ELR (cell line): ENCODE measurements around the gene WDR11.

Experiments used
- DNase-seq: peaks from one replicate; pipeline ENCODE4 v3.0.0-alpha.2; 2015; ENCODE audit warnings: low read depth

WDR11 gene

DNA sequence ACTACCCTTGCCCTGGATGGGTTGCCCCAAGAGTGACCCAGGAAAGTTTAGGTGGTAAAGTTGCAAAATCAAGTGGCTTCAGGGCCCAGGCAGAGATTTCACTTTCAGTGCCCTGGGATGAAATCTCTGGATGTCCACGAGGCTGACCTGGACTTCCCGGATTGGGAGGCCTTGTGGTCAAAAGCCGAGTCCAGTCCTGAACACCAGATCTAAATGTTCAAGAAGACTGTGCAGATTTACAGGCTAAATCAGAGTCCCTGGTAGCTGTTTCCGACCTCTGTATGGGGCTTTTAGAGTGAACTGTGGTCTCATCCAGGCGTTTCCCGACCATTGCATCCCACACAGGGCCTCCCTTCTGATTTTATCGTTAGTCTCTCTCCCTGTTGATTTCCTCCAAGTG, 95.3 kb downstream of the WDR11 start:
- no peak for DNase-seq

DNA sequence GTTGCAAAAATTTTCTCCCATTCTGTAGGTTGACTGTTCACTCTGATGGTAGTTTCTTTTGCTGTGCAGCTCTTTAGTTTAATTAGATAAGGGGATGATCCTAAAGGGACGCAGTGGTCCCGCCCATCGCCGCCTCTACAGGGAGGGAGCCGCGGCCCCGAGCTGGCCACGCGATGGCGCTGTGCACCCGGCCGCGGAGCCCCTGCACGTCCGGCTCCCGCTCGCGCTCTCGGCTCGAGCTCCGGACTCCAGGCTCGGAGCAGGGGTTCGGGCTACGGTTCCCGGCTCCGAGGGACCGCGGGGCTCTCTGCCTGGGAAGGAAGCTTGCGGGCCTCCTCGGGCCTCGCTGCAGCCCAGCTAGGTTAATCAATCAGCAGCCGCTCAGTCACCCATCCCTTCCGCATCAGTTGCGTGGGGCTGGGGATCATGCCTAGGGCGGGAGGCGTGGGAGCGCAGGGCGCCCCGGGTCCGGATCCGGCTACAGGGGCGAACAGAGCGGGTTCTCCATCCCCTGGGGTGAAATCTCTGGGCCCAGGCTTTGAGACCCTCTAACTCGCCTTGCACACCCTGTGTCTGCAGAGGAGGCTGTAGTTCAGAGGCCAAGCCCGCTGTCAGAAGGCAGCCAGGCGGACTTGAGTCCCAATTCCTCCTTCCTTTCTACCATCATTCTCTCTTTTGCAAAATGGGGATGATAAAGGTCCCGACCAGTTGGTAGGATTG, 97.9 kb downstream of the WDR11 start:
- DNase-seq, result peak; percentile 59

DNA sequence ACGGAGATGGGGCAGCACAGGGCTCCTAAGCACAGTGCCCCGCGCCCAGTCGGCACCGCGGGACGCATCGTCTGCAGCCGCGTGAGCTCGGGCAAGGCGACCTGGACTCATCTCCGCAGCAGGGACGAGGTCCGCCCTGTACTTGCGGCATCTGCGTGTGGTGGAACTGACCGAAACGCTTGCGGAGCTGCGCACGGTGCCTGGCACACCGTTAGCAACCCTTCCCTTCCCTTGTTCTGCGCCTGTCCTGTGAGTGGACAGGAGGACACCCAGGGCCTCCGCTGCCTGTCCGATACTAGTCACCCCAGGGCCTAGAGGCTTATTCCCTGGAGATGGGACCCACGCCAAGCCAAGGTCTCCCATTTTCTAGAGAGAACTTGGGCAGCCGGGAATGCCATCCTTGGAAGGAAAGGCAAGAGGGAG, 98.5 kb downstream of the WDR11 start:
- DNase-seq, result no peak

- DNase-seq, result no peak
Measured at GRCh38 chr10:120950051-120950561, 98.9 kb downstream of the WDR11 start.

GRCh38 chr10:120951288-120951687, 100.1 kb downstream of the WDR11 start:
- DNase-seq, result no peak

DNA sequence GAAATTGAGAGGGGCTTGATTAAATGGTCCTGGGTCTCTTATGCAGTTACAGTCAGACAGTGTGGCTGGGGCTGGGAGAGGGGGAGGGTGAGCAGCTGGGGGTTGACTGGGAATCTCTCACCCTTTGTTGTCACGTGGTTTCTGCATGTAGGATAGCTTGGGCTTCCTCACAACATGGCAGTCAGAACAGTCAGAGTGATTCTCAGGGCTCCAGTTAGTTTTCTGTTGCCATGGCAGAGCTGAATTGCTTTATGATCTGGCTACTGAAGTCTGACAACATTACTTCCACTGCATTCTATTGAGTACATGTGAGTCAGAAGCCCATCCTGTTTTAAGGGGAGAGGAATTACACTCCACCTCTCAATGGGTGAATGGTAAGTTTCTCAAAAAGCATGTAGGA, 102.7 kb downstream of the WDR11 start:
- DNase-seq, result no peak
